Measurements from ENCODE around the gene MYL4.

MYL4 gene

GRCh38 chr17:47252766-47253512 is 43.8 kb downstream of the MYL4 start:
- peaks cover 0 to 3% of the 10 kb centered on the region in 2 donors for H3K27me3 ChIP-seq (ENCODE audit: control insufficient read depth in 2 of 2, insufficient read depth in 2 of 2, low read length in 2 of 2)
- no peaks in the 10 kb centered on the region for H3K9me3 ChIP-seq (ENCODE audit: control insufficient read depth in 2 of 2, low read length in 2 of 2)
- H3K4me1 ChIP-seq (ENCODE audit: control insufficient read depth in 2 of 2, insufficient read depth in 2 of 2, low read length in 2 of 2) = peaks cover 0 to 9% of the 10 kb centered on the region in 2 donors
- H3K4me3 ChIP-seq (ENCODE audit: low read length in 2 of 2) = peak overlapping the region; percentile 33 to 59
- H3K9ac ChIP-seq (ENCODE audit: low read depth in 1 of 2, low read length in 2 of 2) = no peak overlapping the region
- no peaks in the 10 kb centered on the region for H3K36me3 ChIP-seq (ENCODE audit: control insufficient read depth in 2 of 2, insufficient read depth in 2 of 2, low read length in 2 of 2)
- H3K27ac ChIP-seq (ENCODE audit: low read depth in 2 of 2, low read length in 2 of 2) = no peak overlapping the region

GRCh38 chr17:47253541-47254402 is 44.6 kb downstream of the MYL4 start, which contains the start of gene ITGB3:
Gene ITGB3 (plus strand): TSS chr17:47253827. CDS start chr17:47253862, 35 bp downstream.
- Histone ChIP-seq H3K27me3 (ENCODE audit: control insufficient read depth in 2 of 2, insufficient read depth in 2 of 2, low read length in 2 of 2) (peaks cover 0 to 3% of the 10 kb centered on the region in 2 donors), H3K9ac (ENCODE audit: low read depth in 1 of 2, low read length in 2 of 2) (peak within 1 kb of the TSS; percentile 49 to 66), H3K27ac (ENCODE audit: low read depth in 2 of 2, low read length in 2 of 2) (peak within 1 kb of the TSS; percentile 49 to 68), H3K4me1 (ENCODE audit: control insufficient read depth in 2 of 2, insufficient read depth in 2 of 2, low read length in 2 of 2) (peaks cover 0 to 9% of the 10 kb centered on the region in 2 donors), H3K9me3 (ENCODE audit: control insufficient read depth in 2 of 2, low read length in 2 of 2) (no peaks in the 10 kb centered on the region), H3K36me3 (ENCODE audit: control insufficient read depth in 2 of 2, insufficient read depth in 2 of 2, low read length in 2 of 2) (no peaks in the 10 kb centered on the region), H3K4me3 (ENCODE audit: low read length in 2 of 2) (peak within 1 kb of the TSS; percentile 65 to 70)

DNA sequence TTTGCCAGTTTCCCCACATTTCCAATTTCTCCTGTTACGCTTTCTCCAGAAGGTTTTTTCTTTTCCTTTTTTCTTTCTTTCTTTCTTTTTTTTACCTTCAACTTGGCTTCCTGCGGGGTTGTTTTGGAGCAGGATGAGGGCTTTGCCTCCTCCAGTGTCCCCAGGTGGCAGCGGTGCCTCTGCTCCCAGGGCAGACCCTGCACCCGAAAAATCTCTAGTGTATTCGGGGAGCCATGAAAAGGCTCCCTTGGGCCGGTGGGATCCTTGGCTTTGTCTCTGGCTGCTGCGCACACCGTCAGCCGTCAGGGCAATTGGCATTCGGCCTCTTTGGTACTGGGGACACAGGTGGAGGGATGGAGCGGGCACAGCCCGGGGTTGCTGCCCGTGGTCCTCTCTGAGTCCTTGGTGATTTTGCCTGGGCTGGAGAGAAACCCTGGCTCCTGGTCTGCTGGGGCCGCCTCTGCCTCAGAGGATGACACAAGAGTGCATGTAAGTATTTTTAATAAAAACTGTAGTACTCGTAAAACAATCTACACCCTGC is 45.3 kb downstream of the MYL4 start:
- H3K27ac ChIP-seq (ENCODE audit: low read depth in 2 of 2, low read length in 2 of 2) = peak overlapping the region; percentile 34 to 68
- no peaks in the 10 kb centered on the region for H3K36me3 ChIP-seq (ENCODE audit: control insufficient read depth in 2 of 2, insufficient read depth in 2 of 2, low read length in 2 of 2)
- peaks cover 0 to 9% of the 10 kb centered on the region in 2 donors for H3K4me1 ChIP-seq (ENCODE audit: control insufficient read depth in 2 of 2, insufficient read depth in 2 of 2, low read length in 2 of 2)
- no peaks in the 10 kb centered on the region for H3K9me3 ChIP-seq (ENCODE audit: control insufficient read depth in 2 of 2, low read length in 2 of 2)
- H3K27me3 ChIP-seq (ENCODE audit: control insufficient read depth in 2 of 2, insufficient read depth in 2 of 2, low read length in 2 of 2) = peaks cover 0 to 3% of the 10 kb centered on the region in 2 donors
- peak overlapping the region; percentile 49 to 66 for H3K9ac ChIP-seq (ENCODE audit: low read depth in 1 of 2, low read length in 2 of 2)
- peak overlapping the region; percentile 65 to 70 for H3K4me3 ChIP-seq (ENCODE audit: low read length in 2 of 2)

DNA sequence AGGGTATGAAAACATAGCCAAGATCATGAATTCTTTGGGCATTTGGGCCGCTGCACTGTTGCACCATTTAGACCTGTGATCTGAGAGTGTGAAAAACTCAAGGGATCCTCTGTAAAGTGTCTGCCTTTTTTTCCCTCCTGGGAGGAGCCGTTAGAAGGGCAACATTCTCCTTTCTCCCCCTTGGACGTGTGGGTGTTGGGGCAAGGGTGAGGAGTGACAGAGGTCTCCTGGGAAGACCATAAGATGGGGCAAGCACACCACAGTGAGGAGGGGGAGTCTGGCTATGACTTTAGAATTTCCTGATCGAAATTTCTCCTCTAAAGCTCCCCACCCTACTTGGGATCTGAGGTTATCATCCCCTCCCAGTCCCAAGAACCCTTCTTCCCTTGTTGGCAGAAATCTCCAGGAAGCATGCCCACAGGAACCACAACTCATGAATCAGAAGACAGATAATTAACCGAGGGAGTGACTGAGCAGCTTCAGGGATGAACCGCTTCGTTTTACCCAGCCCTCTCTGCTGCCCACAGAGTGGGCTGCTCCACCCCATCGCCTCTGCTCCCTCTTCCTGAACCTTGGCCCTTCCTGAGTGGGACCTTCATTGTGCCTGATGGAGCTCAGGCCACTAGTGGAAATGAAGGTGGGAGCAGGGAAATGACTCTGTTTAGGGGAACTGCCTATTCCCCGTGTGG is 48.6 kb downstream of the MYL4 start:
- Histone ChIP-seq H3K27ac (ENCODE audit: low read depth in 2 of 2, low read length in 2 of 2) (peak overlapping the region in 1 of 2 donors; percentile 8), H3K4me3 (ENCODE audit: low read length in 2 of 2) (no peak overlapping the region)

GRCh38 chr17:47262586-47262985 is 53.4 kb downstream of the MYL4 start:
- no peaks in the 10 kb centered on the region for H3K36me3 ChIP-seq (ENCODE audit: control insufficient read depth in 2 of 2, insufficient read depth in 2 of 2, low read length in 2 of 2)
- H3K9ac ChIP-seq (ENCODE audit: low read depth in 1 of 2, low read length in 2 of 2) = no peak overlapping the region
- H3K4me3 ChIP-seq (ENCODE audit: low read length in 2 of 2) = no peak overlapping the region
- no peak overlapping the region for H3K27ac ChIP-seq (ENCODE audit: low read depth in 2 of 2, low read length in 2 of 2)
- H3K9me3 ChIP-seq (ENCODE audit: control insufficient read depth in 2 of 2, low read length in 2 of 2) = no peaks in the 10 kb centered on the region
- peaks cover 0 to 14% of the 10 kb centered on the region in 2 donors for H3K4me1 ChIP-seq (ENCODE audit: control insufficient read depth in 2 of 2, insufficient read depth in 2 of 2, low read length in 2 of 2)
- no peaks in the 10 kb centered on the region for H3K27me3 ChIP-seq (ENCODE audit: control insufficient read depth in 2 of 2, insufficient read depth in 2 of 2, low read length in 2 of 2)

More for the DNA sequence above, 48.6 kb downstream of the MYL4 start:
- Histone ChIP-seq H3K4me1 (ENCODE audit: control insufficient read depth in 2 of 2, insufficient read depth in 2 of 2, low read length in 2 of 2) (peaks cover 0 to 9% of the 10 kb centered on the region in 2 donors), H3K9ac (ENCODE audit: low read depth in 1 of 2, low read length in 2 of 2) (no peak overlapping the region), H3K27me3 (ENCODE audit: control insufficient read depth in 2 of 2, insufficient read depth in 2 of 2, low read length in 2 of 2) (peaks cover 0 to 3% of the 10 kb centered on the region in 2 donors), H3K9me3 (ENCODE audit: control insufficient read depth in 2 of 2, low read length in 2 of 2) (no peaks in the 10 kb centered on the region), H3K36me3 (ENCODE audit: control insufficient read depth in 2 of 2, insufficient read depth in 2 of 2, low read length in 2 of 2) (no peaks in the 10 kb centered on the region)

DNA sequence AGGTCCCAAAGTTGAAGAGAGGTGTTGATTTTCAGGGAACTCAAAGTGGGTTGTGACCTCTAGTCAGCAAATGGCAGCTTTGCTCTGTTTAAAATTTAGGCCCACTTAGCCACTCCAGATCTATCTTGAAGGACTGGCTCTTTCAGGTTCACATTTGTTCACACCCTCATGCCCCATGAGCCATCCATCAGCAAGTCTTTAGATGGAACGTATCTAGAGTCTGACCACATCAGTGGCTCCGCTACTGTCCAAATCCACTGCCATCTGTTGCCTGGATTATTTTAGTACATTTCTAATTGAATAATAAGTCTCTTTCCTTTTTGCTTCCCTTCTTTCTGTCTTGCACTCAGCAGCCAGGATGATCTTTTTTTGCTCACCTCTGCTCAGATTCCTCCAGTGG is 55.0 kb downstream of the MYL4 start:
- Histone ChIP-seq H3K9ac (ENCODE audit: low read depth in 1 of 2, low read length in 2 of 2) (no peak overlapping the region), H3K27ac (ENCODE audit: low read depth in 2 of 2, low read length in 2 of 2) (no peak overlapping the region), H3K4me3 (ENCODE audit: low read length in 2 of 2) (no peak overlapping the region), H3K4me1 (ENCODE audit: control insufficient read depth in 2 of 2, insufficient read depth in 2 of 2, low read length in 2 of 2) (peaks cover 4 to 23% of the 10 kb centered on the region in 2 donors), H3K27me3 (ENCODE audit: control insufficient read depth in 2 of 2, insufficient read depth in 2 of 2, low read length in 2 of 2) (no peaks in the 10 kb centered on the region), H3K36me3 (ENCODE audit: control insufficient read depth in 2 of 2, insufficient read depth in 2 of 2, low read length in 2 of 2) (no peaks in the 10 kb centered on the region), H3K9me3 (ENCODE audit: control insufficient read depth in 2 of 2, low read length in 2 of 2) (no peaks in the 10 kb centered on the region)

DNA sequence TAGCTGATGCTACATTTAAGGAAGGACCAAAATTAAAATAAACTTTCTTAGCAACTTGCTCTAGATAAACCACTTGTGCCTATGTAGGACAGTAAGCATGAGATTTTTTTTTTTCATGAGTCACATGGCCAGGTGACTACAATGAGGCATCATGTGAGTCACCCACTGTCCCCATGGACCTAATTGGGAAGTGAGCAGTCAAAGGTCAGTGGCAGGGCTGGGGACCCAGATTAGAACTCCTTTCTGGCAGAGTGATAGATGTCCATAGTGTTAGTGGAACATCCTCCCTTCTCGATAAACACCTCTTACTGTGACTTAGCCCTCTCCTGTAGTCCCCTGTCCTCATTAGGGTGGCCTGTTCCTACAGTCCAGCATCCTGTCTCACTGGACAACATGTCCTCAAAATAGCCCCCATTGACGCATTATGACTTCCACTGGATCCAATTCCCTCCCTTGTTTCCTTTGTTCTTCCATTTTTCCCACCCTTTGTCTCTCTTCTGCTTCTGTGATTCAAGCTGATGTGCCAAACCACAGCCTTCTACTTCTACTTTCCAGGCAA is 56.9 kb downstream of the MYL4 start:
- peaks cover 4 to 23% of the 10 kb centered on the region in 2 donors for H3K4me1 ChIP-seq (ENCODE audit: control insufficient read depth in 2 of 2, insufficient read depth in 2 of 2, low read length in 2 of 2)

DNA sequence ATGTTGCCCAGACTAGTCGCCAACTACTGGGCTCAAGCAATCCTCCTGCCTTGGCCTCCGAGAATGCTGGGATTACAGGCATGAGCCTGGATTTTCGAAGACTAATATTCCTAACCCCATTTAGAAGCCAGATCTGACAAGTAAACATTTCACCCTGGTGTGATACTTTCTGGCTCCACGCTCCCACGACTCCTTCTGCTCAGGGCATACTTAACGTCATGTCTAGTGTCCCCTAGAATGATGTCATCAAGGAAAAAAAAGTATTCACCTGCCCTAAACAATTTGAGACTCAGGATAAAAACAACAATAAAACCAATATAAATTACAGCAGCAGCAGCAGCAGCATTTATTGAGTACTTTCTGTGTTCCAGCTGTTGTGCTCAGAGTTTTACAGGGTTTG is 57.6 kb downstream of the MYL4 start:
- H3K36me3 ChIP-seq (ENCODE audit: control insufficient read depth in 2 of 2, insufficient read depth in 2 of 2, low read length in 2 of 2) = no peaks in the 10 kb centered on the region
- no peak overlapping the region for H3K9ac ChIP-seq (ENCODE audit: low read depth in 1 of 2, low read length in 2 of 2)
- H3K9me3 ChIP-seq (ENCODE audit: control insufficient read depth in 2 of 2, low read length in 2 of 2) = no peaks in the 10 kb centered on the region
- no peaks in the 10 kb centered on the region for H3K27me3 ChIP-seq (ENCODE audit: control insufficient read depth in 2 of 2, insufficient read depth in 2 of 2, low read length in 2 of 2)
- peak overlapping the region in 1 of 2 donors; percentile 44 for H3K27ac ChIP-seq (ENCODE audit: low read depth in 2 of 2, low read length in 2 of 2)
- peaks cover 4 to 23% of the 10 kb centered on the region in 2 donors for H3K4me1 ChIP-seq (ENCODE audit: control insufficient read depth in 2 of 2, insufficient read depth in 2 of 2, low read length in 2 of 2)
- no peak overlapping the region for H3K4me3 ChIP-seq (ENCODE audit: low read length in 2 of 2)

More for the DNA sequence above, 56.9 kb downstream of the MYL4 start:
- Histone ChIP-seq H3K27me3 (ENCODE audit: control insufficient read depth in 2 of 2, insufficient read depth in 2 of 2, low read length in 2 of 2) (no peaks in the 10 kb centered on the region), H3K4me3 (ENCODE audit: low read length in 2 of 2) (no peak overlapping the region), H3K36me3 (ENCODE audit: control insufficient read depth in 2 of 2, insufficient read depth in 2 of 2, low read length in 2 of 2) (no peaks in the 10 kb centered on the region), H3K27ac (ENCODE audit: low read depth in 2 of 2, low read length in 2 of 2) (no peak overlapping the region), H3K9ac (ENCODE audit: low read depth in 1 of 2, low read length in 2 of 2) (no peak overlapping the region), H3K9me3 (ENCODE audit: control insufficient read depth in 2 of 2, low read length in 2 of 2) (no peaks in the 10 kb centered on the region)

DNA sequence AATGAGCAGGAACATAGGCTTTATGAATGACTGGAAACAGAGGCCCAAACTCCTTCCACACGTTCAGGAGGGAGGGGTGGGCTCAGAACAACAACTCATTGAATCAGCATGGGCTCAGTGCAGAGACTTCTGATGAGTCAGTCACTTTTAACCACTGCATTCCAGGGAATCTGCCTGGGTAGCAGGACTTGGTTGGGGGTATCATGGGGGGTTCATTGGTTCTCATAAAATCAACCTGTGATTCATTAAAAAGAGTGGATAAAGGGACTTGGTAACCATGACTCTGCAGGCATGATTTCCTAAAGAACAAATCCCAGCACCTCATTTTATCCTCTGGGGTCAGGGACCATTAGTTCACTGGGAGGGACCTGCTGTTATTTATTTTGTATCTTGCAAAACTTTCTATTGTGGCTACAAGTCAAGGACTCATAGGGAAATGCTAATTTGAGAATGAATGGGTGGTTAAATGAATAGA is 58.2 kb downstream of the MYL4 start:
- no peaks in the 10 kb centered on the region for H3K9me3 ChIP-seq (ENCODE audit: control insufficient read depth in 2 of 2, low read length in 2 of 2)
- H3K27me3 ChIP-seq (ENCODE audit: control insufficient read depth in 2 of 2, insufficient read depth in 2 of 2, low read length in 2 of 2) = no peaks in the 10 kb centered on the region
- H3K36me3 ChIP-seq (ENCODE audit: control insufficient read depth in 2 of 2, insufficient read depth in 2 of 2, low read length in 2 of 2) = no peaks in the 10 kb centered on the region
- H3K4me3 ChIP-seq (ENCODE audit: low read length in 2 of 2) = no peak overlapping the region
- H3K27ac ChIP-seq (ENCODE audit: low read depth in 2 of 2, low read length in 2 of 2) = peak overlapping the region; percentile 44 to 45
- H3K9ac ChIP-seq (ENCODE audit: low read depth in 1 of 2, low read length in 2 of 2) = no peak overlapping the region
- peaks cover 4 to 23% of the 10 kb centered on the region in 2 donors for H3K4me1 ChIP-seq (ENCODE audit: control insufficient read depth in 2 of 2, insufficient read depth in 2 of 2, low read length in 2 of 2)
